OCI-LY3 (cell line): ENCODE measurements around the gene IL32.
A peak's percentile ranks its signal among the peaks of the same experiment; 100 is the strongest.

ENCODE experiments used
- H2AFZ ChIP-seq: fragments of 200-600, 300-600 bp; shearing (Covaris generic); 2 replicates; pipeline ENCODE4 v1.6.0; 2014; ENCODE audit warnings: antibody characterized with exemption, low read depth, low read length
- H3K27ac ChIP-seq: fragments of 200-600, 300-600 bp; sonication (generic); 2 replicates; pipeline ENCODE4 v1.5.1; 2014; ENCODE audit warnings: mild to moderate bottlenecking, low read length, moderate library complexity, mixed read lengths
- H3K27me3 ChIP-seq: fragments of 200-600, 300-600 bp; sonication (generic); 2 replicates; pipeline ENCODE4 v1.6.1; 2014; ENCODE audit warnings: low read depth, low read length, mixed read lengths
- H3K36me3 ChIP-seq: fragments of 200-600, 300-600 bp; sonication (generic); replicated peaks from 2 replicates; pipeline ENCODE3; 2014; ENCODE audit warnings: low read depth, low read length, mixed read lengths
- H3K4me1 ChIP-seq: fragments of 300-600, 200-600 bp; sonication (generic); 2 replicates; pipeline ENCODE4 v1.6.1; 2014; ENCODE audit warnings: low read length, mixed read lengths
- H3K4me2 ChIP-seq: fragments of 200-600, 300-600 bp; sonication (generic); 2 replicates; pipeline ENCODE4 v1.6.1; 2014; ENCODE audit warnings: low read length, mixed read lengths
- H3K4me3 ChIP-seq: fragments of 300-600, 200-600 bp; sonication (generic); 2 replicates; pipeline ENCODE4 v1.5.1; 2014; ENCODE audit warnings: antibody characterized with exemption, mild to moderate bottlenecking, low read length, moderate library complexity
- H3K79me2 ChIP-seq: fragments of 300-600, 200-600 bp; shearing (Covaris generic); 2 replicates; pipeline ENCODE4 v1.6.1; 2014; ENCODE audit warnings: mild to moderate bottlenecking, low read length, mixed read lengths
- H3K9ac ChIP-seq: fragments of 300-600, 200-600 bp; shearing (Covaris generic); 2 replicates; pipeline ENCODE4 v1.6.0; 2014; ENCODE audit warnings: mild to moderate bottlenecking, low read length, moderate library complexity
- H3K9me3 ChIP-seq: fragments of 200-600, 300-600 bp; shearing (Covaris generic); 2 replicates; pipeline ENCODE4 v1.6.1; 2014; ENCODE audit warnings: low read length, mixed read lengths; ENCODE audit not compliant: insufficient read depth
- H4K20me1 ChIP-seq: fragments of 200-600, 300-600 bp; sonication (generic); 2 replicates; pipeline ENCODE4 v1.6.1; 2016; ENCODE audit warnings: low read length, mixed read lengths; ENCODE audit not compliant: insufficient read depth
- CTCF ChIP-seq: fragments of 200-600, 300-600 bp; sonication (generic); IDR thresholded peaks from 2 replicates; pipeline ENCODE4 v1.5.1; 2014; ENCODE audit warnings: antibody characterized with exemption, low read length, low read depth
- EZH2phosphoT487 ChIP-seq: fragments of 200-600 bp; shearing (Covaris generic); IDR thresholded peaks from 2 replicates; pipeline ENCODE4 v1.6.1; 2018; ENCODE audit warnings: antibody characterized with exemption, mixed run types, low read depth

IL32 gene

GRCh38 chr16:3030222-3031212 lies 34.9 kb upstream of the IL32 start:
- Histone ChIP-seq H3K79me2 (no peaks in the 10 kb centered on the region), H3K9ac (no peak overlapping the region), H3K36me3 (peaks cover 9% of the 10 kb centered on the region), H4K20me1 (no peaks in the 10 kb centered on the region), H3K4me3 (no peak overlapping the region), H3K27ac (no peak overlapping the region), H2AFZ (no peak overlapping the region), H3K4me1 (peaks cover 21% of the 10 kb centered on the region), H3K4me2 (no peak overlapping the region), H3K9me3 (no peaks in the 10 kb centered on the region), H3K27me3 (peaks cover 9% of the 10 kb centered on the region)
- TF ChIP-seq EZH2phosphoT487 = no peak
- TF ChIP-seq CTCF = no peak

GRCh38 chr16:3032624-3033023 lies 32.8 kb upstream of the IL32 start:
- peak overlapping the region; percentile 7; the same call in 1 of the 2 replicates for H3K4me3 ChIP-seq
- H3K4me2 ChIP-seq = peak overlapping the region; percentile 43
- no peaks in the 10 kb centered on the region for H4K20me1 ChIP-seq
- peaks cover 21% of the 10 kb centered on the region for H3K4me1 ChIP-seq
- no peaks in the 10 kb centered on the region for H3K36me3 ChIP-seq
- H3K9me3 ChIP-seq = no peaks in the 10 kb centered on the region
- H3K9ac ChIP-seq = no peak overlapping the region
- no peak overlapping the region for H3K27ac ChIP-seq
- no peak overlapping the region for H2AFZ ChIP-seq
- peaks cover 20% of the 10 kb centered on the region for H3K27me3 ChIP-seq
- no peaks in the 10 kb centered on the region for H3K79me2 ChIP-seq
- TF ChIP-seq EZH2phosphoT487 (no peak), CTCF (no peak)

- no peak overlapping the region for H3K4me3 ChIP-seq
- H3K27me3 ChIP-seq = peaks cover 20% of the 10 kb centered on the region
- TF ChIP-seq EZH2phosphoT487 (no peak), CTCF (no peak)
These were observed 30.0 kb upstream of the IL32 start for GRCh38 chr16:3035289-3035971.

More at GRCh38 chr16:3035289-3035971, 30.0 kb upstream of the IL32 start:
- Histone ChIP-seq H3K9ac (no peak overlapping the region), H2AFZ (no peak overlapping the region), H3K4me1 (peaks cover 23% of the 10 kb centered on the region), H3K9me3 (no peaks in the 10 kb centered on the region), H3K27ac (no peak overlapping the region), H3K79me2 (no peaks in the 10 kb centered on the region), H3K36me3 (no peaks in the 10 kb centered on the region), H3K4me2 (0 out of 2 replicates have a peak overlapping the region, but pooled peaks have one; percentile 41), H4K20me1 (no peaks in the 10 kb centered on the region)
